ENCODE results near the gene LSM10. TPM values are rescaled to one million over a fixed set of nuclear protein-coding genes. Genes with fewer than 3 reads are reported as not detected.

The LSM10 gene
- total RNA-seq, 1 donor = 6.2 TPM

- DNase-seq (ENCODE audit: insufficient read length, low spot score, missing footprints) = peak; percentile 96
- TF ChIP-seq, protein P1, sequence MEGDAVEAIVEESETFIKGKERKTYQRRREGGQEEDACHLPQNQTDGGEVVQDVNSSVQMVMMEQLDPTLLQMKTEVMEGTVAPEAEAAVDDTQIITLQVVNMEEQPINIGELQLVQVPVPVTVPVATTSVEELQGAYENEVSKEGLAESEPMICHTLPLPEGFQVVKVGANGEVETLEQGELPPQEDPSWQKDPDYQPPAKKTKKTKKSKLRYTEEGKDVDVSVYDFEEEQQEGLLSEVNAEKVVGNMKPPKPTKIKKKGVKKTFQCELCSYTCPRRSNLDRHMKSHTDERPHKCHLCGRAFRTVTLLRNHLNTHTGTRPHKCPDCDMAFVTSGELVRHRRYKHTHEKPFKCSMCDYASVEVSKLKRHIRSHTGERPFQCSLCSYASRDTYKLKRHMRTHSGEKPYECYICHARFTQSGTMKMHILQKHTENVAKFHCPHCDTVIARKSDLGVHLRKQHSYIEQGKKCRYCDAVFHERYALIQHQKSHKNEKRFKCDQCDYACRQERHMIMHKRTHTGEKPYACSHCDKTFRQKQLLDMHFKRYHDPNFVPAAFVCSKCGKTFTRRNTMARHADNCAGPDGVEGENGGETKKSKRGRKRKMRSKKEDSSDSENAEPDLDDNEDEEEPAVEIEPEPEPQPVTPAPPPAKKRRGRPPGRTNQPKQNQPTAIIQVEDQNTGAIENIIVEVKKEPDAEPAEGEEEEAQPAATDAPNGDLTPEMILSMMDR (IDR thresholded peaks at IDR 0.05; ENCODE audit: extremely low read depth, low read depth, low read length) = no peak
These were observed 46.3 kb downstream of the LSM10 start for GRCh38 chr1:36351227-36351977.

DNA sequence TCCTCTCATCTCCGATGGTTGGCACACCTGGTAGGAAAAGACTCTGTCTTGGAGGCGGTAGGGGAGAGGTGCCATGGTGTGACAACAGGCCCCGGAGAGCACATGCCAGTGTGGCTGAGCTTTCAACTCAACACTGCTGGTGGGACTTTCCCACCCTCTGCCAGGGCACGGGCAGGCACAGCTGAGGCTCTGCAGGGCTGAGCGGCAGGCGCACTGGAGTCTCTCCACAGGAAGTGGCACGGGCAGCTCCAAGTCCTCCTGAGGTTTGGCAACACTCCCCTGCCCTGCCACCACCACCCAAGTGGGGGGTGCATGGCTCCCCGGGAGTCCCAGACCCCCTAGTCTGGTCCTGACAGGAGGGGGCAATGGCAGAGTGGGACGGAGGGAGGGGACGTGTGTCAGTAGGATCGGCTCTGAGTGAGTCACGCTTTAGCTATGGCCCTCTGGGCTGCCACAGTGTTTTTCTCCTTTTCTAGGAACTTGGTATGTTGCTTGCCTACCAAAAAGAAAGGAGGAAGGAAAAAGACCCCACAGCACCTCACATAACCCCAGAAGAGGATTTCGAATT is 47.0 kb downstream of the LSM10 start:
- peaks cover 47% of the 10 kb centered on the region for H3K4me1 ChIP-seq (ENCODE audit: insufficient read depth, low read length)

More at GRCh38 chr1:36351227-36351977, 46.3 kb downstream of the LSM10 start:
- Histone ChIP-seq H3K27me3 (ENCODE audit: insufficient read depth, low read length) (no peaks in the 10 kb centered on the region), H3K4me1 (ENCODE audit: insufficient read depth, low read length) (peaks cover 47% of the 10 kb centered on the region), H3K79me2 (ENCODE audit: insufficient read depth, low read length) (peaks cover 2% of the 10 kb centered on the region), H2AFZ (ENCODE audit: low read length) (no peak overlapping the region), H3K9me3 (ENCODE audit: low read depth, low read length) (no peaks in the 10 kb centered on the region), H3K36me3 (ENCODE audit: insufficient read depth, low read length) (peaks cover 33% of the 10 kb centered on the region), H4K20me1 (ENCODE audit: insufficient read depth, low read length) (no peaks in the 10 kb centered on the region), H3K4me2 (ENCODE audit: insufficient read depth, low read length) (peak overlapping the region; percentile 80), H3K27ac (ENCODE audit: low read depth, low read length) (peak overlapping the region; percentile 98), H3K4me3 (ENCODE audit: insufficient read depth, low read length) (peak overlapping the region; percentile 52)

GRCh38 chr1:36349839-36350238 is 47.9 kb downstream of the LSM10 start:
- TF ChIP-seq, protein P1 (IDR thresholded peaks at IDR 0.05; ENCODE audit: extremely low read depth, low read depth, low read length) = no peak
- H3K27me3 ChIP-seq (ENCODE audit: insufficient read depth, low read length) = no peaks in the 10 kb centered on the region
- H4K20me1 ChIP-seq (ENCODE audit: insufficient read depth, low read length) = no peaks in the 10 kb centered on the region
- H3K36me3 ChIP-seq (ENCODE audit: insufficient read depth, low read length) = peaks cover 33% of the 10 kb centered on the region
- no peak overlapping the region for H3K4me2 ChIP-seq (ENCODE audit: insufficient read depth, low read length)
- peak overlapping the region; percentile 98 for H3K27ac ChIP-seq (ENCODE audit: low read depth, low read length)
- H3K9me3 ChIP-seq (ENCODE audit: low read depth, low read length) = no peaks in the 10 kb centered on the region
- H2AFZ ChIP-seq (ENCODE audit: low read length) = no peak overlapping the region
- peak; percentile 73 for DNase-seq (ENCODE audit: insufficient read length, low spot score, missing footprints)
- no peak overlapping the region for H3K4me3 ChIP-seq (ENCODE audit: insufficient read depth, low read length)
- H3K79me2 ChIP-seq (ENCODE audit: insufficient read depth, low read length) = peaks cover 2% of the 10 kb centered on the region
- H3K4me1 ChIP-seq (ENCODE audit: insufficient read depth, low read length) = peaks cover 47% of the 10 kb centered on the region

More for the DNA sequence above, 47.0 kb downstream of the LSM10 start:
- peak; percentile 97 for DNase-seq (ENCODE audit: insufficient read length, low spot score, missing footprints)
- H3K36me3 ChIP-seq (ENCODE audit: insufficient read depth, low read length) = peaks cover 37% of the 10 kb centered on the region
- H4K20me1 ChIP-seq (ENCODE audit: insufficient read depth, low read length) = no peaks in the 10 kb centered on the region
- H3K4me2 ChIP-seq (ENCODE audit: insufficient read depth, low read length) = peak overlapping the region; percentile 80
- TF ChIP-seq, protein P1 (IDR thresholded peaks at IDR 0.05; ENCODE audit: extremely low read depth, low read depth, low read length) = no peak
- peak overlapping the region; percentile 98 for H3K27ac ChIP-seq (ENCODE audit: low read depth, low read length)
- no peaks in the 10 kb centered on the region for H3K27me3 ChIP-seq (ENCODE audit: insufficient read depth, low read length)
- H3K79me2 ChIP-seq (ENCODE audit: insufficient read depth, low read length) = peaks cover 2% of the 10 kb centered on the region
- no peak overlapping the region for H2AFZ ChIP-seq (ENCODE audit: low read length)
- H3K4me3 ChIP-seq (ENCODE audit: insufficient read depth, low read length) = peak overlapping the region; percentile 52
- no peaks in the 10 kb centered on the region for H3K9me3 ChIP-seq (ENCODE audit: low read depth, low read length)

- TF ChIP-seq, protein P1 (IDR thresholded peaks at IDR 0.05; ENCODE audit: extremely low read depth, low read depth, low read length) = no peak
- H3K4me3 ChIP-seq (ENCODE audit: insufficient read depth, low read length) = no peak overlapping the region
- peaks cover 2% of the 10 kb centered on the region for H3K79me2 ChIP-seq (ENCODE audit: insufficient read depth, low read length)
- H3K27ac ChIP-seq (ENCODE audit: low read depth, low read length) = peak overlapping the region; percentile 98
- H4K20me1 ChIP-seq (ENCODE audit: insufficient read depth, low read length) = no peaks in the 10 kb centered on the region
- DNase-seq (ENCODE audit: insufficient read length, low spot score, missing footprints) = peak; percentile 90
- no peaks in the 10 kb centered on the region for H3K27me3 ChIP-seq (ENCODE audit: insufficient read depth, low read length)
- peaks cover 29% of the 10 kb centered on the region for H3K36me3 ChIP-seq (ENCODE audit: insufficient read depth, low read length)
- H3K4me2 ChIP-seq (ENCODE audit: insufficient read depth, low read length) = no peak overlapping the region
- H2AFZ ChIP-seq (ENCODE audit: low read length) = no peak overlapping the region
- no peaks in the 10 kb centered on the region for H3K9me3 ChIP-seq (ENCODE audit: low read depth, low read length)
- peaks cover 47% of the 10 kb centered on the region for H3K4me1 ChIP-seq (ENCODE audit: insufficient read depth, low read length)
These were observed 48.5 kb downstream of the LSM10 start for GRCh38 chr1:36349241-36349671.

Measured in osteoblast (primary cell).